HCT116 (cell line): Measurements from ENCODE around the gene TGM2.

Experiments used
- EGR1 ChIP-seq: IDR thresholded peaks from 2 replicates; pipeline ENCODE4 v1.6.1; 2012; ENCODE audit warnings: low read depth
- ELF1 ChIP-seq: IDR thresholded peaks from 2 replicates; pipeline ENCODE4 v1.6.1; 2012; ENCODE audit warnings: low read depth, borderline replicate concordance
- EZH2 ChIP-seq: fragments of 200-600 bp; sonication (generic); IDR thresholded peaks from 2 replicates; pipeline ENCODE4 v1.6.1; 2017; ENCODE audit warnings: antibody characterized with exemption, mixed run types
- EZH2phosphoT487 ChIP-seq: fragments of 200-600 bp; IDR thresholded peaks from 2 replicates; pipeline ENCODE4 v1.6.1; 2018; ENCODE audit warnings: antibody characterized with exemption, borderline replicate concordance
- JUND ChIP-seq: IDR thresholded peaks from 2 replicates; pipeline ENCODE4 v1.6.1; 2012
- POLR2A ChIP-seq: IDR thresholded peaks from 2 replicates; pipeline ENCODE4 v1.7.0; 2011; ENCODE audit warnings: borderline replicate concordance; ENCODE audit not compliant: insufficient read depth, insufficient read length; ENCODE audit errors: extremely low read depth
- POLR2AphosphoS5 ChIP-seq: IDR thresholded peaks from 2 replicates; pipeline ENCODE4 v1.6.1; 2011; ENCODE audit warnings: mild to moderate bottlenecking, low read depth, low read length, moderate library complexity
- RAD21 ChIP-seq: IDR thresholded peaks from 2 replicates; pipeline ENCODE4 v1.6.1; 2012; ENCODE audit warnings: low read depth, mild to moderate bottlenecking
- SP1 ChIP-seq: IDR thresholded peaks from 2 replicates; pipeline ENCODE4 v1.6.1; 2012; ENCODE audit warnings: low read depth
- SRF ChIP-seq: IDR thresholded peaks from 2 replicates; pipeline ENCODE4 v1.6.1; 2012; ENCODE audit warnings: low read depth
- YY1 ChIP-seq: IDR thresholded peaks from 2 replicates; pipeline ENCODE4 v1.6.1; 2011; ENCODE audit warnings: low read length, low read depth, moderate library complexity, mild to moderate bottlenecking; ENCODE audit not compliant: insufficient replicate concordance; ENCODE audit errors: extremely low read depth
- TF ChIP-seq, protein P1 (sequence below), 3 experiments: fragments of 200-600 bp in 1 of 3; sonication (generic) in 1 of 3; IDR thresholded peaks in 2 of 3; conservative IDR thresholded peaks in 1 of 3; 2 replicates each; pipeline ENCODE4 v1.5.1; 2012 to 2017; ENCODE audit warnings: low read depth in 2 of 3, low read length in 2 of 3, antibody characterized with exemption in 1 of 3, borderline replicate concordance in 1 of 3, control low read depth in 1 of 3, mild to moderate bottlenecking in 1 of 3, mixed read lengths in 1 of 3, mixed run types in 1 of 3, moderate library complexity in 1 of 3; ENCODE audit not compliant: insufficient read depth in 1 of 3
- TF ChIP-seq, protein P2 (sequence below): IDR thresholded peaks from 2 replicates; pipeline ENCODE4 v1.6.1; 2012
- TF ChIP-seq, protein P3 (sequence below): IDR thresholded peaks from 2 replicates; pipeline ENCODE4 v1.6.1; 2012; ENCODE audit warnings: low read depth

DNA sequence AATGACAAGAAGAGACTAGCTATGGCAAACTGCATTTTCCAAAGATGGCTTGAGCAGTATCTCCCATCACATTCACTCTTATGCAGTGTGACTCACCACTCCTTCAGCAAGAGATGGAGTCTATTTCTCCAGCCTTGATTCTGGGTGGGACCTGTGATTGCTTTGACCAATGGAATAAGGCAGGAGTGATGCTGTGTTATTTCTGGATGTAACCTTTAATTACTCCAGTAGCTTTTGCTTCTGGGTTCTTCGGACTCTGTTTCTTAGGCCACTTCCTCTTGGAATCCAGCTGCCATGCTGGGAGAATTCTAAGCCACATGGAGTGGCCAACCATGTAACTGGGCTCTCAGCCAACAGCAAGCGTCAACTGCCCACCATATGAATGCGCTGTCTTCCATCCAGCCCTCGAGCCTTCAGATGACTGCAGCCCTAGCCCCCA, 50.7 kb downstream of the TGM2 start:
- TF ChIP-seq, protein P1, sequence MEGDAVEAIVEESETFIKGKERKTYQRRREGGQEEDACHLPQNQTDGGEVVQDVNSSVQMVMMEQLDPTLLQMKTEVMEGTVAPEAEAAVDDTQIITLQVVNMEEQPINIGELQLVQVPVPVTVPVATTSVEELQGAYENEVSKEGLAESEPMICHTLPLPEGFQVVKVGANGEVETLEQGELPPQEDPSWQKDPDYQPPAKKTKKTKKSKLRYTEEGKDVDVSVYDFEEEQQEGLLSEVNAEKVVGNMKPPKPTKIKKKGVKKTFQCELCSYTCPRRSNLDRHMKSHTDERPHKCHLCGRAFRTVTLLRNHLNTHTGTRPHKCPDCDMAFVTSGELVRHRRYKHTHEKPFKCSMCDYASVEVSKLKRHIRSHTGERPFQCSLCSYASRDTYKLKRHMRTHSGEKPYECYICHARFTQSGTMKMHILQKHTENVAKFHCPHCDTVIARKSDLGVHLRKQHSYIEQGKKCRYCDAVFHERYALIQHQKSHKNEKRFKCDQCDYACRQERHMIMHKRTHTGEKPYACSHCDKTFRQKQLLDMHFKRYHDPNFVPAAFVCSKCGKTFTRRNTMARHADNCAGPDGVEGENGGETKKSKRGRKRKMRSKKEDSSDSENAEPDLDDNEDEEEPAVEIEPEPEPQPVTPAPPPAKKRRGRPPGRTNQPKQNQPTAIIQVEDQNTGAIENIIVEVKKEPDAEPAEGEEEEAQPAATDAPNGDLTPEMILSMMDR (IDR thresholded peaks at IDR 0.05 in 2 of 3, conservative IDR thresholded peaks at IDR 0.05 in 1 of 3; ENCODE audit: borderline replicate concordance in 1 of 3, insufficient read depth in 1 of 3, low read depth in 2 of 3, low read length in 2 of 3) = no peak
- no peak for TF ChIP-seq YY1
- no peak for TF ChIP-seq SP1
- TF ChIP-seq POLR2A = no peak
- no peak for TF ChIP-seq JUND
- TF ChIP-seq, protein P2, sequence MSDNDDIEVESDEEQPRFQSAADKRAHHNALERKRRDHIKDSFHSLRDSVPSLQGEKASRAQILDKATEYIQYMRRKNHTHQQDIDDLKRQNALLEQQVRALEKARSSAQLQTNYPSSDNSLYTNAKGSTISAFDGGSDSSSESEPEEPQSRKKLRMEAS = no peak
- TF ChIP-seq EZH2 = no peak
- TF ChIP-seq RAD21 = no peak
- TF ChIP-seq ELF1 = no peak
- TF ChIP-seq, protein P3, sequence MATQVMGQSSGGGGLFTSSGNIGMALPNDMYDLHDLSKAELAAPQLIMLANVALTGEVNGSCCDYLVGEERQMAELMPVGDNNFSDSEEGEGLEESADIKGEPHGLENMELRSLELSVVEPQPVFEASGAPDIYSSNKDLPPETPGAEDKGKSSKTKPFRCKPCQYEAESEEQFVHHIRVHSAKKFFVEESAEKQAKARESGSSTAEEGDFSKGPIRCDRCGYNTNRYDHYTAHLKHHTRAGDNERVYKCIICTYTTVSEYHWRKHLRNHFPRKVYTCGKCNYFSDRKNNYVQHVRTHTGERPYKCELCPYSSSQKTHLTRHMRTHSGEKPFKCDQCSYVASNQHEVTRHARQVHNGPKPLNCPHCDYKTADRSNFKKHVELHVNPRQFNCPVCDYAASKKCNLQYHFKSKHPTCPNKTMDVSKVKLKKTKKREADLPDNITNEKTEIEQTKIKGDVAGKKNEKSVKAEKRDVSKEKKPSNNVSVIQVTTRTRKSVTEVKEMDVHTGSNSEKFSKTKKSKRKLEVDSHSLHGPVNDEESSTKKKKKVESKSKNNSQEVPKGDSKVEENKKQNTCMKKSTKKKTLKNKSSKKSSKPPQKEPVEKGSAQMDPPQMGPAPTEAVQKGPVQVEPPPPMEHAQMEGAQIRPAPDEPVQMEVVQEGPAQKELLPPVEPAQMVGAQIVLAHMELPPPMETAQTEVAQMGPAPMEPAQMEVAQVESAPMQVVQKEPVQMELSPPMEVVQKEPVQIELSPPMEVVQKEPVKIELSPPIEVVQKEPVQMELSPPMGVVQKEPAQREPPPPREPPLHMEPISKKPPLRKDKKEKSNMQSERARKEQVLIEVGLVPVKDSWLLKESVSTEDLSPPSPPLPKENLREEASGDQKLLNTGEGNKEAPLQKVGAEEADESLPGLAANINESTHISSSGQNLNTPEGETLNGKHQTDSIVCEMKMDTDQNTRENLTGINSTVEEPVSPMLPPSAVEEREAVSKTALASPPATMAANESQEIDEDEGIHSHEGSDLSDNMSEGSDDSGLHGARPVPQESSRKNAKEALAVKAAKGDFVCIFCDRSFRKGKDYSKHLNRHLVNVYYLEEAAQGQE = no peak
- no peak for TF ChIP-seq EGR1
- no peak for TF ChIP-seq SRF
- TF ChIP-seq POLR2AphosphoS5 = no peak
- no peak for TF ChIP-seq EZH2phosphoT487
